Suprapubic skin (tissue), 3 donors: ENCODE measurements around the gene CCDC170.

Experiments
- CTCF ChIP-seq, 2 donors: fragments of 200-600 bp in 1 of 2; fragments of 450-650 bp in 1 of 2; sonication (generic) in 1 of 2; IDR thresholded peaks; one replicate each; pipeline ENCODE4 v1.5.1; 2016 to 2019; ENCODE audit warnings: antibody characterized with exemption in 2 of 2, mild to moderate bottlenecking in 1 of 2, moderate library complexity in 1 of 2
- EP300 ChIP-seq: sonication (generic); formaldehyde crosslinking; IDR thresholded peaks from one replicate; pipeline ENCODE4 v1.6.1; 2017; ENCODE audit warnings: antibody characterized with exemption
- POLR2A ChIP-seq, 2 donors: fragments of 450-650 bp; IDR thresholded peaks; one replicate each; pipeline ENCODE4 v1.6.1; 2017; ENCODE audit warnings: antibody characterized with exemption in 2 of 2, mild to moderate bottlenecking in 2 of 2, moderate library complexity in 2 of 2

GRCh38 chr6:151497905-151498304 is 4.1 kb downstream of the CCDC170 start:
- no peak for TF ChIP-seq CTCF (IDR thresholded peaks at IDR 0.05)
- TF ChIP-seq EP300, result no peak
- TF ChIP-seq POLR2A (IDR thresholded peaks at IDR 0.05), result no peak
